Stimulated activated CD8-positive, alpha-beta memory T cell treated with anti-CD3 and anti-CD28 coated beads, Interleukin-4, amount 100 ng/mL, for 4 hours (primary cell): ENCODE measurements around the gene CLASP1.
"Not testable (repeated sequence)": the region's sequence is repeated elsewhere in the genome, so short reads cannot be mapped to it uniquely, and the experiment has no call there.

Experiments used
- DNase-seq, 2 donors: peaks; one replicate each; pipeline ENCODE4 v3.0.0-alpha.2; 2020; ENCODE audit warnings: low read depth in 2 of 2, low spot score in 1 of 2

Gene CLASP1

GRCh38 chr2:121476684-121477083 lies 172.6 kb downstream of the CLASP1 start:
- DNase-seq, result no peak

- DNase-seq, result no peak
Observed at GRCh38 chr2:121475811-121476571, 173.3 kb downstream of the CLASP1 start.

- no peak for DNase-seq
Observed at GRCh38 chr2:121473512-121473911, 175.8 kb downstream of the CLASP1 start.

- no peak for DNase-seq
Observed at GRCh38 chr2:121472470-121472993, 176.7 kb downstream of the CLASP1 start.

GRCh38 chr2:121471532-121472469 lies 177.5 kb downstream of the CLASP1 start:
- no peak for DNase-seq

- no peak for DNase-seq
Observed at GRCh38 chr2:121470917-121471316, 178.3 kb downstream of the CLASP1 start.

GRCh38 chr2:121469356-121469755 lies 179.9 kb downstream of the CLASP1 start:
- no peak for DNase-seq

GRCh38 chr2:121468936-121469335 lies 180.3 kb downstream of the CLASP1 start:
- DNase-seq, result no peak

GRCh38 chr2:121459291-121459690 lies 190.0 kb downstream of the CLASP1 start:
- no peak for DNase-seq

- no peak for DNase-seq
Observed at GRCh38 chr2:121456325-121456724, 192.9 kb downstream of the CLASP1 start.

GRCh38 chr2:121455446-121455845 lies 193.8 kb downstream of the CLASP1 start:
- DNase-seq, result no peak

- no peak for DNase-seq
Observed at GRCh38 chr2:121454549-121455090, 194.6 kb downstream of the CLASP1 start.

GRCh38 chr2:121451398-121451797 lies 197.9 kb downstream of the CLASP1 start:
- DNase-seq, result no peak

- DNase-seq, result no peak
Observed at GRCh38 chr2:121450301-121450700, 199.0 kb downstream of the CLASP1 start.

GRCh38 chr2:121446647-121447241 lies 202.5 kb downstream of the CLASP1 start:
- no peak for DNase-seq

GRCh38 chr2:121442889-121443288 lies 206.4 kb downstream of the CLASP1 start:
- no peak for DNase-seq

- DNase-seq, result not testable (repeated sequence)
Observed at GRCh38 chr2:121438290-121438689, 211.0 kb downstream of the CLASP1 start.

- DNase-seq, result no peak
Observed at GRCh38 chr2:121436918-121437317, 212.3 kb downstream of the CLASP1 start.

- no peak for DNase-seq
Observed at GRCh38 chr2:121435790-121436189, 213.5 kb downstream of the CLASP1 start.

- no peak for DNase-seq
Observed at GRCh38 chr2:121431214-121431613, 218.0 kb downstream of the CLASP1 start.

GRCh38 chr2:121429927-121430520 lies 219.2 kb downstream of the CLASP1 start:
- DNase-seq, result no peak
